Smooth muscle cell of the brain vasculature (primary cell): Measurements from ENCODE around the gene PIGU.
A peak's percentile ranks its signal among the peaks of the same experiment; 100 is the strongest.
"Not testable (repeated sequence)": the region's sequence is repeated elsewhere in the genome, so short reads cannot be mapped to it uniquely, and the experiment has no call there.

Source experiments
- DNase-seq: peaks from one replicate; pipeline ENCODE4 v3.0.0-alpha.2; 2012; ENCODE audit warnings: low read depth, low spot score

PIGU gene

GRCh38 chr20:34706912-34707784, 30.3 kb upstream of the PIGU start:
- DNase-seq = no peak

GRCh38 chr20:34706302-34706875, 29.5 kb upstream of the PIGU start:
- no peak for DNase-seq

DNA sequence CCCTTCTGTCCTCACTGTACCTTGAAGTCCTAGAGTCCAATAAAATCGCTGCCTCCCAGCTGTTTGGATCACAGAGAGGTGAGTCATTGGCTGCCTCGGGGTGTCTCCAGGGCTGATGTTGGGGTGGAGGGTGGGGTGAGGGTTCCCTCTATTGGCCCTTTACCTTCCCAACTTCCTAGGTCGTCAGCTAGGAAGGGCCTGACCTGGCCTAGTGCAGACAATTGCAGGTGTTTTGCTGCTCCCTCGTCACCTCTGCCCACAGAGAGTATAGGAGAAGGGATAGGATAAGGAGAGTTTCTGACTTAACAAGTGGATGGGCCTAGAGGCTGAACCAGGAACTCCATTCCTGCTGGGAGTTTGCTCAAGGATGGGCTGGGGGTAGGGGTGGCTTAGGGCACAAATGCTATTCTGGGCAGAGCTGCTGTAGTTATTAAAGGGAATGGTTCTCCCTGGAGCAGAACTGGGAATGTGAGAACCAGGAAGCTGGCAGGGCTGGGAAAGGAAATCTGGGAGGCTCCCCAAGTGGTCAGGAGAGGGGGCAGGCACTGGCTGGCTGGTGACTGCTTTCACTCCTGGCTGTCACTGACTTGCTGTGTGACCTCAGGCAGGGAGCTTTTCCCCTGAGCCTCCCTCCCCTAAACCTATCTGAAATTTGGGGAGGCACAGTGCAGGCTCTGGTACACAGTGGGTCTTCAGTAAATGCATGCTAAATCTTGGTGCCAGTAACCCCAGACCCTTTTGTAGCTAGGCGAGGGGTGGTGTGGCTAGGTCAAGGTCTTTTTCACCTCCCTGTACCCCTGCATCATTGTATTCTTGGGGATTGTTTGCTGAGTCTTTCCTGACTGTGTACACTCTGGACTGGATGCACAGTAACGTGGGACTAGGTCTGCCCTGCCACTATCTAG, 28.8 kb upstream of the PIGU start:
- no peak for DNase-seq

DNA sequence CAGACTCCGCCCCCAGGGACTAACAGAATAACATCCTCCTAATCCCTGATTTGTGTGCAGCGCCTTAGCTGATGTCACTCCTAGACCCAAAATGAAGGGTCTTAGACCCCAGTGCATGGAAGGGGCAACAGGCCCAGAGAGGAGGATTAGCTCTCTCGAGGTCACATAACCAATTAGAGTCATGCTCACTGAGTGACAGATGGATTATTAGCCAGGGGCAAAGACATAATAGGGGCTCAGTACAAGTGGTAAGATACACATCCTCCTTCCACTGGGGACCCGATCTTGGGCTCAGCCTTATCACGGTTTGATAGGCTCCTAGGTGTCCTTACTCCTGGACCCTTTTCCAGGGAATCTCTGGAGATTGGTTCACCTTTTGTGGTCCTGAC, 28.1 kb upstream of the PIGU start:
- no peak for DNase-seq

DNA sequence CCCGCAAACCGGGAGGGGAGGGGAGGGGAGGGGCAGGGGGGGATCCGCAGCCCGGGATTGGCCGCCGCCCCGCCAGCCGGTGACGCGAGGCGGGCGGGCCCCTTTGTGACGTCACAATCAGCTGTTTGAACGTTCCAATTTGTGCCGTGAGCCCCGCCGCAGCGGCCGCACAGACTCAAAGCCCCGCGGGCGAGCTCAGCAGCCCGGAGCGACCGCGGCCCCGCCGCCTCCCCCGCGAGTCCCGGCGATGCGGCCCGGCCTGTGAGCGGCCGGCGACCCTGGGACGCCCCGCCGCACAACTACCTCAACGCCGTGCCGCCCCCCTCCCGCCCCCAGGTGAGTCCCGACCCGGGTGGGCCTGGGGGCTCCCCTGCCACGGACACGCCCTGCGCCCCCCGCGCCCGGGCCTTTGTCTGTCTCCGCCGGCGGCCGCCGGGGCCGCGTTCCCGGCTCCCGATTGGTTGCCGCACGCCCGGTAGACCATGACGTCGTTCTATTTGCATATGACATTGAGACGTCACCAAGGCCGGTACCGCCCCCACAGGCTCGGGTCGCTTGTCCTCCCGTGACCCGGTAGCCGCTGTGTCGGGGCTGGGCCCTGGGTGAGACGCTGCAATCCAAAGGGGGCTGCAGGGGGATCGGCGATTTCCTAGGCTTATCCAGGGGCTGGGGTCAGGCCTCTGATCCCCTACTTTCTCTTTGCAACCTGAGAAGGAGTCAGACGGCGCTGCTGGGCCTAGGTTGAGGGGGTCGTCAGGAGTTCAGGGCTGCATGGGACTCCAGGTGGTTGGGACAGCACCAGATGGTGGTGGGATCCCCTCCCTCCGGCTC, 27.5 kb upstream of the PIGU start, which contains the start of gene TP53INP2:
TSS of gene TP53INP2 (plus strand) at position 168 of the 831 bp plus-strand sequence. CDS start 4,396 bp downstream, outside the sequence.
- DNase-seq = peak; percentile 71

DNA sequence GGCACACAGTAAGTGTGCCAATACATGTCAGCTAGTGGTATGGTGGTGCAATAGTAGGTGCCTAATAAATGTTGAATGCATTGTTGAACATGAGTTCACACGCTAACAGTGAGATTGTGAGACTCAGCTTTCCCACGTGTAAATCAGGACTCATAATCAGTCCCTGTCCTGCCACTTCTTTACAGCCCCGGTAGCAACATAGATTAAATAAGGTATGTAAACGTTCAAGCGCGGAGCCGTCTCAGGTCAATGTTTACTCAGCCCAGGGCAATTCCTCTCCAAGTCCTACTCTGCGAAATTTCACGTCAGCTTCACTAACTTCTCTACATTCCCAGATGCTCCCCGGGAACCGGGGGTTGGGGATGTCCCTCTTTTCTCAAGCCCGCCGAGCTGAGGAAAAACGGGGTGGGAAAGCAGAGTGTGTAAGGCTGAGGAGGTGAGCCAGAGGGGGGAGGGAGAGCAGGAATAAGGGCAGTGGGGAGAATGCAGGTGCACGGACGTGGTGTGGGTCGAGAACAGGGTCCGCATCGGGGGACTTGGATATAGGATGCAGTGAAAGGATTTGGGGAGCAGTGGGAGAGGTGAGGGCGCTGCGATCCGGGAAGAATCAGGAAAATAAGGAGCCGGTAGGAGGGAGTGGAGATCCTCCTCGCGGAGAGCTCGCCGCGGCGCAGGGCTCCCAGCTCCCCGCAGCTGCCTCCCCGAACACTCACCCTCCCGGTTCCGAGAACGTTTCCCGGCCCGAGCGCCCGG, 26.7 kb upstream of the PIGU start:
- no peak for DNase-seq

DNA sequence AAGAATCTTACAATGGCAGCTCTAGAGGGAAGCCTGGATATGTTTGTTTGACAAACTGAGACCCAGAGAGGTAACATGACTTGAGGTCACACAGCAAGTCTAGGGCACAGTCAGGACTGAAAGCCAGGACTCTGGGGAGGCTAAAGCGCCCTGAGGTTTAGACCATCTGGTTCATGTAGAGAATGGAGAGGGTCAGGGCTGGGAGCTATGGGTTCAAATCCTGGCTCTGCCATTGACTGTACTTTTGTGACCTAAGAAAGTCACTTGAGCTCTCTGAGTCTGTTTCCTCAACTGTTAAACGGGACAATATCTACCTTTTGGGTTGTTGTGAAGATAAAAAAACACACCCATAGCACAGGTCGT, 26.1 kb upstream of the PIGU start:
- DNase-seq = no peak

- no peak for DNase-seq
Observed at GRCh38 chr20:34701405-34702085, 24.7 kb upstream of the PIGU start.

DNA sequence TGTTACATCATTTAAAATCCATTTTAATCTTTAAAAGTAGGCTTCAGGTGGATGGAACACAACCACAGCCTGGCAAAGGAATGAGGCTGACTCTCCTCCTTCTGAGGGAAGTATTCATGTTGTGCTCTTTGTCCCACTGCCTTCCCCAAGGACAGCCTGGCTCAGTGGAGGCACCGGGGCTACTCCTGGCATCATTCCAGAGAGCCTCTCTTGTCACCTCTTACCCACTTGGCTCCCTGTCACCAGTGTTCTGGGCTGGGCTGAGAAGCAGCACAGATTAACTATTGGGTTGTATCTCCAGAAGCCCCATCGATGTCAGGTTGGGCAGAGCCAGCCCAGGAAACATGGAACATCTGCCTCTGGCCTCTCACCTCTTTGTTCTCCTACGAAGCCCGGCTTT, 16.5 kb upstream of the PIGU start:
- DNase-seq = no peak

DNA sequence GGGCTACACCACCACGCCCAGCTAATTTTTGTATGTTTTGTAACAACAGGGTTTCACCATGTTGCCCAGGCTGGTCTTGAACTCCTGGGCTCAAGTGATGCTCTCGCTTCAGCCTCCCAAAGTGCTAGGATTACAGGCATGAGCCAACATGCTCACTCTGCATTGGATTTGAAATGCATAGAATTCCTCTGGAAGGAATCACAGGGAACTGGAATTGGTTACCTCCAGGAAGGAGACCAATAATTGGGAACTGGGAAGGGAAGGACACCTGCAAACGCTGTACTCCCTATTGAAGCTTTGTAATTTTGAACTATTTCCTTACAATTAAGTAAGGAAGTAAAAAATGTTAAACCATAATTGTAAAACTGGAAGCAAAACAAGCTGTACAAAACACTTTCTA, 14.9 kb upstream of the PIGU start:
- no peak for DNase-seq

GRCh38 chr20:34689486-34689885, 12.6 kb upstream of the PIGU start:
- DNase-seq = no peak

DNA sequence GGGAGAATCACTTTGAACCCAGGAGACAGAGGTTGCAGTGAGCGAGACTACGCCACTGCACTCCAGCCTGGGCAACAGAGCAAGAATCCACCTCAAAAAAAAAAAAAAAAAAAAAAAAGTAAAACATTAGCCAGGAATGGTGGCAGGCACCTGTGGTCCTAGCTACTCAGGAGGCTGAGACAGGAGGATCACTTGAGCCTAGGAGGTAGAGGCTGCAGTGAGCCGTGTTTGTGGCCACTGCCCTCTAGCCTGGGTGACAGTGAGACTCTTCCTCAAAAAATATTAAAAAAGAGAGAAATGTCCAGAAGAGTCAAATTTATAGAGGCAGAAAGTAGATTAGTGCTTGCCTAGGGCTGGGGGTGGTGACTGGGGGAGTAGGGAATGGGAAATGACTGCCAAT, 6.8 kb upstream of the PIGU start:
- DNase-seq = no peak

DNA sequence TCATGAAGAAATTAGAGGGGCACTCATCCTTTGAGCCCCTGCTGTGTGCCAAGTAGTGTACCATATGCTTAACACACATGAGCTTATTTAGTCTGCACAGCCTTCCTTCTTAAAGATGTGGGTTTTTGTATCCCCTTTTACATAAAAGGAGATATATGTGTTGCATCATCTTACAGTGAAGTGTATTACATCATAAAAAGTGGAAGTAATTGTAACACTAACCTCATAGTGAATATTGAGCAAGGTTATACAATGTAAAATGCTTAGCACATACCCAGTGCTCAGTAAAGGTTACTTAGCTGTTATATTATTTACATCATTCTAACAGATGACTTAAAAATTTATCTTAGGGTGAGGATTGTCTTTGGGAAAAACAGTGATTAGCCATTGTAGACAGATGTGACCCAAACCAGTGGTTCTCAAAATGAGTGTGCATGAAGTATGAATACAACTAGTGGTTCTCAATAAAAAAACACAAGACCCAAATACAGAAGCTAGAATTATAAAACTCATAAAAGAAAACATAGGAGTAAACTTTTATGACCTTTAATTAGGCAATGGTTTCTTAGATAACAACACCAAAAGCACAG, 3.8 kb upstream of the PIGU start:
- DNase-seq = no peak

DNA sequence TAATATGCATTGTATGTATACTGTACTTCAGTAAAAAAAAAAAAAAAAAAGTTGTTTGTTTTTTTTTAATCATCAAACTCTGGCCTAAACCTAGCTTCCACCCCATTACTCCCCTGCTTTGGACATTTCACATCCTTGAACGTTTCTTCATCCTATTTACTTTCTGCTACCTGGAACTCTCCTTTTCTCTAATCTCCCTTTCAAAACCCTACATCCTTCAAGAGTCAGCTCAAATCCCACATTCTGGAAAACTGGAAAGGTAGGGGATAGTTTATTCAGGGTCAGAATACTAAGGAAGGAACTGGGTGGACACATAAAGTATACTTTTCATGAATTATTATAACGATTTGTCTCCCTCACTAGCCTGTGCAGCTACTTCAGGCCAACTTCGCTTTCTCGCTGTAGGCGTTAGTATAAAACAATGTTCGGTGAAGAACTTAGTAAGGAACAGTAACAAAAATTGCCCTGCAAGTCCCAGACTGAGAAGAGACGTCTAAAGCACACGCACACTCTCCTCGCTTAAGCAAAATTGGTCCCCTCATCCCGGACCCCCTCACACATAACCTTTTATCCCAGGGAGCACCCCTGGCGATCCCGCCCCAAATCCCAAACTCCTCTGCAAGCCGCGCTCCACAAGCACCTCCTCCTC, 775 bp downstream of the PIGU start:
- peak; percentile 1 for DNase-seq

- no peak for DNase-seq
Observed at GRCh38 chr20:34675561-34675960, 1.3 kb downstream of the PIGU start.

GRCh38 chr20:34673412-34673811, 3.5 kb downstream of the PIGU start:
- DNase-seq = no peak

DNA sequence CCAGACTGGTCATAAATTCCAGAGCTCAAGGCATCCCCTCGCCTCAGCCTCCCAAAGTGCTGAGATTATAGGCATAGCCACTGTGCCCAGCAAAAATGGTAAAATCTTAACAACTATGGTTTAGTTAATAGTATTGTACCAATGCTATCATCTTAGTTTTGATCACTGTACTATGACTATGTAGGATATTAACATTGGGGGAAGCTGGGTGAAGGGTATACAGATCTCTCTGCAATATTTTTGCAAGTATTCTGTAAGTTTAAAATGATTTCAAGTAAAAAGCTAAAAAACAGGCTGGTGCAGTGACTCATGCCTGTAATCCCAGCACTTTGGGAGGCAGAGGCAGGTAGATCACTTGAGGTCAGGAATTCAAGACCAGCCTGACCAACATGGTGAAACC, 7.8 kb downstream of the PIGU start:
- no peak for DNase-seq

DNA sequence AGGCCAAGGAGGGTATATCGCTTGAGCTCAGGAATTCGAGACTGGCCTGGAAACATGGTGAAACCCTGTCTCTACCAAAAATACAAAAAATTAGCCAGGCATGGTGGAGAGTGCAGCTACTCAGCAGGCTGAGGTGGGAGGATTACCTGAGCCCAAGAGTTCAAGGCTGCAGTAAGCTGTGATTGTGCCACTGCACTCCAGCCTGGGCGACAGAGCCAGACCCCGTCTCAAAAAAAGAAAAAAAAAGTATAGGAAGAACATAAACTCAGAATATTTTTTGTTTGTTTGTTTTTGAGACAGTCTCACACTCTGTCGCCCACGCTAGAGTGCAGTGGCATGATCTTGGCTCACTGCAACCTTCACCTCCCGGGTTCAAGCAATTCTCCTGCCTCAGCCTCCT, 12.1 kb downstream of the PIGU start:
- DNase-seq = not testable (repeated sequence)
